Lung (tissue), 12 donors: ENCODE measurements around the gene TGFB2. TPM values are rescaled to one million over a fixed set of nuclear protein-coding genes. Genes with fewer than 3 reads are reported as not detected.
A peak's percentile ranks its signal among the peaks of the same experiment; 100 is the strongest.

Experiments used
- ATAC-seq: fragments of 200-7000 bp; cut with Tn5 transposase; one replicate; pipeline ENCODE4 v1.9.1; 2020; ENCODE audit warnings: moderate number of reproducible peaks; ENCODE audit not compliant: insufficient read depth, low FRiP score
- DNase-seq, 3 donors: peaks; one replicate each; pipeline ENCODE4 v3.0.0-alpha.2; 2013 to 2017
- H3K27ac ChIP-seq, 2 donors: one replicate each; pipeline ENCODE4 v1.5.1; 2013; ENCODE audit warnings: mild to moderate bottlenecking in 2 of 2, moderate library complexity in 2 of 2, control low read depth in 1 of 2, inconsistent platforms in 1 of 2, low read depth in 1 of 2, low read length in 1 of 2
- H3K27me3 ChIP-seq, 3 donors: one replicate each; pipeline ENCODE4 v1.5.1; 2013; ENCODE audit warnings: low read length in 2 of 3; ENCODE audit not compliant: control insufficient read depth in 3 of 3, insufficient read depth in 3 of 3
- H3K36me3 ChIP-seq, 4 donors: one replicate each; pipeline ENCODE4 v1.5.1; 2013; ENCODE audit warnings: low read length in 4 of 4, mild to moderate bottlenecking in 1 of 4, moderate library complexity in 1 of 4; ENCODE audit not compliant: control insufficient read depth in 4 of 4, insufficient read depth in 4 of 4
- H3K4me1 ChIP-seq, 5 donors: one replicate each; pipeline ENCODE4 v1.5.1; 2013; ENCODE audit warnings: low read length in 5 of 5, mild to moderate bottlenecking in 2 of 5, moderate library complexity in 1 of 5; ENCODE audit not compliant: control insufficient read depth in 5 of 5, insufficient read depth in 5 of 5
- H3K4me3 ChIP-seq: one replicate; pipeline ENCODE4 v1.5.1; 2013; ENCODE audit warnings: mild to moderate bottlenecking, control low read depth, moderate library complexity
- H3K9ac ChIP-seq, 2 donors: one replicate each; pipeline ENCODE4 v1.5.1; 2013; ENCODE audit warnings: low read length in 2 of 2, control low read depth in 1 of 2; ENCODE audit not compliant: insufficient read depth in 1 of 2
- H3K9me3 ChIP-seq, 4 donors: one replicate each; pipeline ENCODE4 v1.5.1; 2013; ENCODE audit warnings: low read length in 3 of 4, mild to moderate bottlenecking in 1 of 4, moderate library complexity in 1 of 4; ENCODE audit not compliant: control insufficient read depth in 4 of 4, insufficient read depth in 3 of 4
- WGBS, 2 donors: extraction: QIAGEN DNeasy Blood & Tissue Kit; methylation state at CpG; one replicate each; pipeline ENCODE4 v1.1.7; 2013; 5-methylcytosine and 5-hydroxymethylcytosine counted together
- polyA plus RNA-seq, 2 donors: library from polyadenylated mRNA; stranded (reverse); fragments of 200-250 nt; gene quantifications; one replicate each; pipeline ENCODE4 v1.2.1, GENCODE V29; 2013
- total RNA-seq, 2 donors: library from RNA; depleted of rRNA in 1 of 2; stranded (reverse); fragments of >200 nt in 1 of 2; gene quantifications; one replicate each; pipeline ENCODE4 v1.2.1, GENCODE V29; 2014 to 2021
- TF ChIP-seq, protein P1 (sequence below): IDR thresholded peaks from 2 replicates; pipeline ENCODE4 v1.5.1; 2012; ENCODE audit warnings: mild to moderate bottlenecking; ENCODE audit errors: control extremely low read depth, extremely low read depth
- donor health status: control.
- donor health status: control.
- donor health status: Bipolar disorder and iron deficiency.
- donor health status: healthy.
- donor health status: DM: yes; HTN: yes; CAD: no.

TGFB2 gene
- total and polyA plus RNA-seq, 4 donors, result 1.9 to 53.7 (median 3.8) TPM

DNA sequence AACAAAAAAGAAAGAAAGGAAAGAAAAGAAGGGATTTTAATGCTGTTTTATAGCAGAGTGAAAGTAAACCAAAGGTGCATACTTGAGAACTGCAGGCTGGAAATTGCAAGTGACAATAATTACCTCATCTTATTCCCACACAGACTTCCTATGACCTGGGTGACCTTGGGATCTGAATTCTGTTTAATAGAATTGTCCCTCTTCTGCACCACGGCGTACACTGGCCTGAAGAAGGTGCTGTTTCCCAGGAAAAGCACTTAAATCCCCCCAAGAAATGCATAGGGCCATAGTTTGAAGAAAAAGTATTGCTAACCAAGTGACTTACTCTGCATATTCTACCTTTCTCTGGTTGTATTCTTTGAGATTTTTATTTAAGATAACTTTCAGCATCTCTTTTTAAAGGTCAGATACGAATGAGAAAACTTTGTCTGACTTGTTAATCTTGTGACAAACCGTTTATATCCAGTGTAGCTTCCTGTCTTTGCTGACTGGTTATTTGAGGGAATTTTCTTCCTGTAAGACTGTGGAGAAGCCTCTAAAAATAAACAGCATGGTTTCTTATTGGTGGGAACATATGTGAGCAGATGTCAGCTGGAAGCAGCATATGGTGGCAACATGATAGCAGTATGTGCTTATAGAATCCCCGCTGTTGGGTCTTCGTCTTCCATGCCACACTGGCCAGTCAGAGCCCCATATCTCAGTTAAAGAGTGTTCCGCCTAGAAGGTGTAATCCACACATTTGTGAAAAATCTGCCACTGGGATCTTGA lies 16.3 kb downstream of the TGFB2 start:
- no peak overlapping the region for H3K9ac ChIP-seq
- H3K4me1 ChIP-seq, result peaks cover 3 to 47% (median 28%) of the 10 kb centered on the region in 5 donors
- WGBS, 2 donors, result 67% methylated on average over 7 of the region's 7 CpGs
- ATAC-seq (no peak), DNase-seq (peak in 2 of 3 donors; percentile 71 to 81)
- TF ChIP-seq, protein P1, sequence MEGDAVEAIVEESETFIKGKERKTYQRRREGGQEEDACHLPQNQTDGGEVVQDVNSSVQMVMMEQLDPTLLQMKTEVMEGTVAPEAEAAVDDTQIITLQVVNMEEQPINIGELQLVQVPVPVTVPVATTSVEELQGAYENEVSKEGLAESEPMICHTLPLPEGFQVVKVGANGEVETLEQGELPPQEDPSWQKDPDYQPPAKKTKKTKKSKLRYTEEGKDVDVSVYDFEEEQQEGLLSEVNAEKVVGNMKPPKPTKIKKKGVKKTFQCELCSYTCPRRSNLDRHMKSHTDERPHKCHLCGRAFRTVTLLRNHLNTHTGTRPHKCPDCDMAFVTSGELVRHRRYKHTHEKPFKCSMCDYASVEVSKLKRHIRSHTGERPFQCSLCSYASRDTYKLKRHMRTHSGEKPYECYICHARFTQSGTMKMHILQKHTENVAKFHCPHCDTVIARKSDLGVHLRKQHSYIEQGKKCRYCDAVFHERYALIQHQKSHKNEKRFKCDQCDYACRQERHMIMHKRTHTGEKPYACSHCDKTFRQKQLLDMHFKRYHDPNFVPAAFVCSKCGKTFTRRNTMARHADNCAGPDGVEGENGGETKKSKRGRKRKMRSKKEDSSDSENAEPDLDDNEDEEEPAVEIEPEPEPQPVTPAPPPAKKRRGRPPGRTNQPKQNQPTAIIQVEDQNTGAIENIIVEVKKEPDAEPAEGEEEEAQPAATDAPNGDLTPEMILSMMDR, result peak; percentile 15
- no peak overlapping the region for H3K4me3 ChIP-seq
- no peaks in the 10 kb centered on the region for H3K9me3 ChIP-seq
- no peak overlapping the region for H3K27ac ChIP-seq
- H3K27me3 ChIP-seq, result no peaks in the 10 kb centered on the region
- peaks cover 0 to 4% (median 1%) of the 10 kb centered on the region in 4 donors for H3K36me3 ChIP-seq

DNA sequence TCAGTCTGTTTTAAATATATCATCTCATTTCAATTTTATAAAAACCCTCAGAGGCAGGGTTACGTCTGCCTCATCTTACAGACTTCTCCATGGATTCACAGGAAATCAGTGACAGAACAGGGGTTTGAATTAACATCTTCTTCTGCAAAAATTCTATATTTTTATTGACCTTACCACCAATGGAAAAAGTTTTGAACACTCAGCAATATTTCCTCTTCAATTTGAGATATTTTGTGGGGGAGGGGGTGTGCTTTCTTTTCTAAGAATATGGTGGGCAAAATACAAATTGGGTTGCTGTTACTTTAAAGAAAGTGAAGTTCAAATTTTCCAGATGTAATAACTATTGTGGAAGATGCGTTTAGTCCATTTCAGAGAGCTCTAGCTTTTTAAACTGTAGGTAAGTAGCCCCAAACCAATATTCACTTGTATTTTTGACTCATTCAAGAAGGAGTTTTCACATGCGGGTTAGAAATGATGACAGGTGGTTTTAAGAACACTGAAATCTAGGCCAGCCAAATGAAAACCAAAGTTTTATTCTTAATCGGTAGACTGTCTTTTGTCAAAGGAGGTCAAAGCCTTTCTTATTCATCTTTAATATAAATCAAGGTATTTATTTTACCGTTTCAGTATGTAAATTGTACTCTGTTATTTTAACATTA lies 17.4 kb downstream of the TGFB2 start:
- Histone ChIP-seq H3K4me3 (no peak overlapping the region), H3K9me3 (no peaks in the 10 kb centered on the region), H3K27me3 (no peaks in the 10 kb centered on the region), H3K9ac (no peak overlapping the region), H3K27ac (no peak overlapping the region), H3K4me1 (peaks cover 3 to 51% (median 29%) of the 10 kb centered on the region in 5 donors), H3K36me3 (peaks cover 0 to 4% (median 0%) of the 10 kb centered on the region in 4 donors)
- WGBS, 2 donors, result 84 to 86% methylated on average over 5 of the region's 5 CpGs
- TF ChIP-seq, protein P1, result no peak
- DNase-seq (no peak), ATAC-seq (no peak)

DNA sequence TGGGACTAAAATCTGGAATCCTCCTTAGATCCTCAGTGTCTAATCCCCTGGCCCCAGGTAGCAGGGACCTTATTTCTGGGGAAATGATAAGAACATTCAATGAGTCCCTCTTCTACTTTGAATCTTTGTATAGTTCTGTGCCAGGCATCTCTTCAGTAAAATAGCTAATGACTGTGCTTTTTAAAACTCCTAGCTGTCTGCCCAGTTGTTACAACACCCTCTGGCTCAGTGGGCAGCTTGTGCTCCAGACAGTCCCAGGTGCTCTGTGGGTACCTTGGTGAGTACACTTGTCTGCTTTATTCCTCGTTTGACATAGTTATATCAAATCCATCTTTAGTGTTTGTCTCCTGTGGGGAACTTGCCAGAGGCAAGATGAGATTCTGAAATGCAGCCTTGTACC lies 18.0 kb downstream of the TGFB2 start:
- no peak for ATAC-seq
- DNase-seq, result no peak
- Histone ChIP-seq H3K4me1 (peaks cover 3 to 45% (median 25%) of the 10 kb centered on the region in 5 donors), H3K4me3 (no peak overlapping the region), H3K27me3 (no peaks in the 10 kb centered on the region), H3K36me3 (peaks cover 0 to 4% (median 0%) of the 10 kb centered on the region in 4 donors), H3K9ac (no peak overlapping the region), H3K27ac (no peak overlapping the region), H3K9me3 (no peaks in the 10 kb centered on the region)
- TF ChIP-seq, protein P1, result no peak
- 67 to 76% methylated on average over 1 of the region's 1 CpG for WGBS, 2 donors
